ENCODE results near the gene FAM177B. TPM values are rescaled to one million over a fixed set of nuclear protein-coding genes. Genes with fewer than 3 reads are reported as not detected.
"Not testable (repeated sequence)": the region's sequence is repeated elsewhere in the genome, so short reads cannot be mapped to it uniquely, and the experiment has no call there.

Gene FAM177B
- total RNA-seq, 6 donors from 2014 or later: 0.46 to 0.79 (median 0.64) TPM; not detected in 3

DNA sequence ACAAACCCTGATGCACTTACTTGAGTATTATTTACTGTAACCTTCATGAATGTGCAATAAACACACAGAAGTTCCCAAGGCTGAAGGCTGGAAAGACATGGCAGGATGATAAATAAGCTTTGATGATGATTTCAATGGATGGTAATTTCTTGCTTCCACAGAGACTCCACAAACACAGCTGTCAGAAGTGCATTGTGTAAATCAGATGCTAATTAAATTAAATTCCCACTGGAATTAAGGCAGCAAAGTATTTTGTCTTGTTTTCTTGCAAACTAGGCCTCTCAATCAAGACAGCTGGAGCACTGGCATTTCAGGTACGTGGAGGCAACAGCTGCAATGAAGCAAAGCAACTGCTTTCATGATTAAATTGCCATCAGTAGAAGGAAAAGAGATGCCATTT, 24.1 kb downstream of the FAM177B start:
- no peak for TF ChIP-seq POLR2AphosphoS5 (IDR thresholded peaks at IDR 0.05)
- TF ChIP-seq POLR2A (IDR thresholded peaks at IDR 0.05): no peak
- TF ChIP-seq, protein P1, sequence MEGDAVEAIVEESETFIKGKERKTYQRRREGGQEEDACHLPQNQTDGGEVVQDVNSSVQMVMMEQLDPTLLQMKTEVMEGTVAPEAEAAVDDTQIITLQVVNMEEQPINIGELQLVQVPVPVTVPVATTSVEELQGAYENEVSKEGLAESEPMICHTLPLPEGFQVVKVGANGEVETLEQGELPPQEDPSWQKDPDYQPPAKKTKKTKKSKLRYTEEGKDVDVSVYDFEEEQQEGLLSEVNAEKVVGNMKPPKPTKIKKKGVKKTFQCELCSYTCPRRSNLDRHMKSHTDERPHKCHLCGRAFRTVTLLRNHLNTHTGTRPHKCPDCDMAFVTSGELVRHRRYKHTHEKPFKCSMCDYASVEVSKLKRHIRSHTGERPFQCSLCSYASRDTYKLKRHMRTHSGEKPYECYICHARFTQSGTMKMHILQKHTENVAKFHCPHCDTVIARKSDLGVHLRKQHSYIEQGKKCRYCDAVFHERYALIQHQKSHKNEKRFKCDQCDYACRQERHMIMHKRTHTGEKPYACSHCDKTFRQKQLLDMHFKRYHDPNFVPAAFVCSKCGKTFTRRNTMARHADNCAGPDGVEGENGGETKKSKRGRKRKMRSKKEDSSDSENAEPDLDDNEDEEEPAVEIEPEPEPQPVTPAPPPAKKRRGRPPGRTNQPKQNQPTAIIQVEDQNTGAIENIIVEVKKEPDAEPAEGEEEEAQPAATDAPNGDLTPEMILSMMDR (IDR thresholded peaks at IDR 0.05): no peak
- no peak for TF ChIP-seq EP300 (IDR thresholded peaks at IDR 0.05)
- H3K36me3 ChIP-seq: no peaks in the 10 kb centered on the region
- no peaks in the 10 kb centered on the region for H3K27me3 ChIP-seq
- no peaks in the 10 kb centered on the region for H3K9me3 ChIP-seq
- DNase-seq (no peak), ATAC-seq (ENCODE audit: low FRiP score in 2 of 2) (no peak)
- H3K4me3 ChIP-seq: no peak overlapping the region
- WGBS, 2 donors: 73 to 83% methylated on average over 1 of the region's 1 CpG
- H3K4me1 ChIP-seq: no peaks in the 10 kb centered on the region
- no peak overlapping the region for H3K27ac ChIP-seq

DNA sequence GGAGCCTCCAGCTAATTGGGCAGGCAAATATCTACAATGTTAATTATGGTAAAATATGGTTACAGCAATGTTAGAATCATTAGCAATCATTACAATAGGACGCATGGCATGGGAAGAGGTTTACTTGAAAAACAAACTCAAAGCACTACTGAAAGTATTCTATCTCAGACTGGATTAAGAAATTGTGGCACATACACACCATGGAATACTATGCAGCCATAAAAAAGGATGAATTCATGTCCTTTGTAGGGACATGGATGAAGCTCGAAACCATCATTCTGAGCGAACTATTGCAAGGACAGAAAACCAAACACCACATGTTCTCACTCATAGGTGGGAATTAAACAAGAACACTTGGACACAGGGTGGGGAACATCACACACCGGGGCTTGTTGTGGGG, 25.2 kb downstream of the FAM177B start:
- 43 to 99% methylated on average over 4 of the region's 4 CpGs for WGBS, 2 donors
- H3K9me3 ChIP-seq; H3K27me3 ChIP-seq; H3K4me3 ChIP-seq; ATAC-seq (ENCODE audit: low FRiP score in 2 of 2); H3K27ac ChIP-seq; H3K36me3 ChIP-seq; DNase-seq; H3K4me1 ChIP-seq: not testable (repeated sequence)

DNA sequence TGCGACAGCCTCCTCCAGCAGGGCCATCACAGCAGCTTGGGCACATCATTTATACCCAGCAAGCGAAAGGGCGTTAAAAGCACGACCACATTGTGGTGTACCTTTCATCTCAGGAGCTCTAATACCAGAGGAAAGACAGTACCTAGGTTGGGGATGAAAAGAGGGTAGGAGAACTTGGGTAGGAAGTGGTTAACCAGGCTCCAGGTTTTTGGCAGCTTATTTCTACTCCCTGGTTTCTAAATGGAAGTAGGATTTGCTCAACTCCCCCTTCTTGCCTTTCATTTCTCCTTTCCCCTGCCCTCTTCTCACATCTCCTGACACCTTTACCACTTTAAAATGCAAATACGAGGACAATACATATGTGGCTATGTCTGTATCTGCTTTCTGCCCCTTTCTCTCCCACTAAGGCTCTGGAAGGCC, 30.2 kb downstream of the FAM177B start:
- H3K9me3 ChIP-seq: peaks cover 0 to 9% (median 8%) of the 10 kb centered on the region in 4 donors
- H3K4me3 ChIP-seq: no peak overlapping the region
- peaks cover 0 to 6% (median 2%) of the 10 kb centered on the region in 4 donors for H3K4me1 ChIP-seq
- DNase-seq (no peak), ATAC-seq (ENCODE audit: low FRiP score in 2 of 2) (no peak)
- WGBS, 2 donors: 81 to 91% methylated on average over 5 of the region's 5 CpGs
- H3K27me3 ChIP-seq: no peaks in the 10 kb centered on the region
- H3K27ac ChIP-seq: no peak overlapping the region
- H3K36me3 ChIP-seq: no peaks in the 10 kb centered on the region
- TF ChIP-seq, protein P1 (IDR thresholded peaks at IDR 0.05): no peak
- TF ChIP-seq POLR2AphosphoS5 (IDR thresholded peaks at IDR 0.05): no peak
- TF ChIP-seq POLR2A (IDR thresholded peaks at IDR 0.05): no peak
- TF ChIP-seq EP300 (IDR thresholded peaks at IDR 0.05): no peak

DNA sequence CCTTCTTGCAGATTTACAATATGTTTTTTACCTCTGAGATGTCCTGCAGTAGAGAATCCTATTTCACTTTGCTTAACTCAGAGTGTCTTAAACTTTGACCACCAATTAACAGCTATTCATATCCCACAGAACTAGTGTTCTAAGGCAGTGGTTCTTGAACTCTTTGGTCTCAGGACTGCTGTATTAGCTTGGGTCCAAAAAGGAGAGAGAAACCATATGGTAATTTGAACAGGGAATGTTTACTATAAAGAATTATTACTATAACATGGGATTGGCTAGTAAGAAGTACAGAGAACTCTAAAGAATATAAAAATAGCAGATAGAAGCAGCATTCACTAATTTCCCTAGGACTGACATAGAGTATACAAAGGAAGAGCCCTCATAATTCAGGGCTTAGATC, 31.6 kb downstream of the FAM177B start:
- H3K36me3 ChIP-seq: no peaks in the 10 kb centered on the region
- H3K27ac ChIP-seq: no peak overlapping the region
- H3K4me3 ChIP-seq: no peak overlapping the region
- peaks cover 0 to 9% (median 8%) of the 10 kb centered on the region in 4 donors for H3K9me3 ChIP-seq
- TF ChIP-seq POLR2AphosphoS5 (IDR thresholded peaks at IDR 0.05) (no peak), EP300 (IDR thresholded peaks at IDR 0.05) (no peak), POLR2A (IDR thresholded peaks at IDR 0.05) (no peak)
- TF ChIP-seq, protein P1 (IDR thresholded peaks at IDR 0.05): no peak
- H3K4me1 ChIP-seq: peaks cover 0 to 10% (median 2%) of the 10 kb centered on the region in 4 donors
- DNase-seq (no peak), ATAC-seq (ENCODE audit: low FRiP score in 2 of 2) (no peak)
- no peaks in the 10 kb centered on the region for H3K27me3 ChIP-seq

DNA sequence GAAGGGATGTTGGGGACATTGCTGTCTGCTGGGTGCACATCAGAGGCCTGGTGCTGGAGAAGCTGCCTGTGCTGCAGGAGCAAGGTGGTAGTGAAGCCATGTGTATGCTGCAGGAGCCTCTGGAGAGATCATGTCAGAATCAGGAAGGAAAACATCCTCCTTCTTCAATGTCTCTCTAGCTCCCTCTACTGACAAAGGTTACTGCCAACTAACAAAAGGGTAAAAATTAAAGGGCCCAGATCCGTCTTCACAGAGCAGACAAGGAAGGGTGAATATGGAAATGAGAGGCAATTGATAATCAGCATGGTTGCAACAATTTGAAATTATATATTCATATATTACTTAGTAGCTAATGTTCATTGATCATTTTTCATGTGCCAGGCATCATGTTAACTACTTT, 32.2 kb downstream of the FAM177B start:
- Histone ChIP-seq H3K36me3 (no peaks in the 10 kb centered on the region), H3K4me1 (peaks cover 0 to 10% (median 2%) of the 10 kb centered on the region in 4 donors), H3K9me3 (peaks cover 0 to 9% (median 8%) of the 10 kb centered on the region in 4 donors), H3K27ac (no peak overlapping the region), H3K27me3 (no peaks in the 10 kb centered on the region), H3K4me3 (no peak overlapping the region)
- DNase-seq (no peak), ATAC-seq (ENCODE audit: low FRiP score in 2 of 2) (no peak)
- WGBS, 2 donors: 81 to 85% methylated on average over 1 of the region's 1 CpG
- no peak for TF ChIP-seq POLR2A (IDR thresholded peaks at IDR 0.05)
- TF ChIP-seq, protein P1 (IDR thresholded peaks at IDR 0.05): no peak
- no peak for TF ChIP-seq EP300 (IDR thresholded peaks at IDR 0.05)
- TF ChIP-seq POLR2AphosphoS5 (IDR thresholded peaks at IDR 0.05): no peak

All from upper lobe of left lung (tissue), 6 donors.